ENCODE data around the gene POLH.

- TF ChIP-seq SIN3A (IDR thresholded peaks at IDR 0.05; ENCODE audit: borderline replicate concordance, insufficient read depth, low read length) (no peak), REST (IDR thresholded peaks at IDR 0.05; ENCODE audit: insufficient read depth in 1 of 2, low read depth in 2 of 2, low read length in 2 of 2) (no peak; a peak in 1 of 4 replicates), POLR2AphosphoS5 (IDR thresholded peaks at IDR 0.05; ENCODE audit: low read depth, low read length) (no peak), FOXP2 (optimal IDR thresholded peaks at IDR 0.05; ENCODE audit: borderline replicate concordance, extremely low read depth, extremely low read length, insufficient read depth) (no peak), TAF1 (IDR thresholded peaks at IDR 0.05; ENCODE audit: borderline replicate concordance, insufficient read depth, low read length) (peak; percentile 63; the same call in 1 of the 2 replicates)
Measured at GRCh38 chr6:43628393-43629103, 52.6 kb downstream of the POLH start.

All from PFSK-1 (cell line).